Suprapubic skin (tissue), 3 donors: ENCODE data around the gene KIAA0319L.

Source experiments
- POLR2A ChIP-seq, 2 donors: fragments of 450-650 bp; IDR thresholded peaks; one replicate each; pipeline ENCODE4 v1.6.1; 2017; ENCODE audit warnings: antibody characterized with exemption in 2 of 2, mild to moderate bottlenecking in 2 of 2, moderate library complexity in 2 of 2
- TF ChIP-seq, protein P1 (sequence below), 2 donors: fragments of 200-600 bp in 1 of 2; fragments of 450-650 bp in 1 of 2; sonication (generic) in 1 of 2; IDR thresholded peaks; one replicate each; pipeline ENCODE4 v1.5.1; 2016 to 2019; ENCODE audit warnings: antibody characterized with exemption in 2 of 2, mild to moderate bottlenecking in 1 of 2, moderate library complexity in 1 of 2

DNA sequence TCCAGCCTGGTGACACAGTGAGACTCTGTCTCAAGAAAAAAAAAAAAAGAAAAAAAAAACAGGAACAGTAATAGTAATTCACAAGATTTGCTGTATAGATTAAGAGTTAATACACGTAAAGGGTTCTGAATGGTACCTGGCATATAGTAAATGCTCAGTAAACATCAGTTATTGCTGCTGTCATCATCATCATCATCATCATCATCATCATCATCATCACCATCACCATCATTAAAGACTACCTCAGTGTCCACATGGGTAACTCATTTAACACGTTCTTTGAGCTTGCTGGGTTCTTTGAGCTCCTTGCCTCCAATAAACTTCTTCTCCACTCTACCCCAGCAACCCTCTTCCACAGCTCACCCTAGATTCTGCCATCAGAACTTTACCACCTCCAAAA lies 55.0 kb downstream of the KIAA0319L start:
- TF ChIP-seq, protein P1, sequence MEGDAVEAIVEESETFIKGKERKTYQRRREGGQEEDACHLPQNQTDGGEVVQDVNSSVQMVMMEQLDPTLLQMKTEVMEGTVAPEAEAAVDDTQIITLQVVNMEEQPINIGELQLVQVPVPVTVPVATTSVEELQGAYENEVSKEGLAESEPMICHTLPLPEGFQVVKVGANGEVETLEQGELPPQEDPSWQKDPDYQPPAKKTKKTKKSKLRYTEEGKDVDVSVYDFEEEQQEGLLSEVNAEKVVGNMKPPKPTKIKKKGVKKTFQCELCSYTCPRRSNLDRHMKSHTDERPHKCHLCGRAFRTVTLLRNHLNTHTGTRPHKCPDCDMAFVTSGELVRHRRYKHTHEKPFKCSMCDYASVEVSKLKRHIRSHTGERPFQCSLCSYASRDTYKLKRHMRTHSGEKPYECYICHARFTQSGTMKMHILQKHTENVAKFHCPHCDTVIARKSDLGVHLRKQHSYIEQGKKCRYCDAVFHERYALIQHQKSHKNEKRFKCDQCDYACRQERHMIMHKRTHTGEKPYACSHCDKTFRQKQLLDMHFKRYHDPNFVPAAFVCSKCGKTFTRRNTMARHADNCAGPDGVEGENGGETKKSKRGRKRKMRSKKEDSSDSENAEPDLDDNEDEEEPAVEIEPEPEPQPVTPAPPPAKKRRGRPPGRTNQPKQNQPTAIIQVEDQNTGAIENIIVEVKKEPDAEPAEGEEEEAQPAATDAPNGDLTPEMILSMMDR (IDR thresholded peaks at IDR 0.05): no peak
- TF ChIP-seq POLR2A (IDR thresholded peaks at IDR 0.05): no peak
